ENCODE data around the gene GRAP2. TPM values are rescaled to one million over a fixed set of nuclear protein-coding genes. Genes with fewer than 3 reads are reported as not detected.
"Not testable (repeated sequence)": the region's sequence is repeated elsewhere in the genome, so short reads cannot be mapped to it uniquely, and the experiment has no call there.

The GRAP2 gene
- total RNA-seq, result 3.5 TPM
- long read RNA-seq, partial matches to known transcripts, result 0 of 1 reads
- long read RNA-seq, other reads (novel, unspliced or antisense), result 1 of 1 reads

- intact Hi-C loops (cut with DNase I), result no loop called here
- ATAC-seq, result peak; percentile 26
- DNase-seq (ENCODE audit: missing footprints), result no peak
Measured at GRCh38 chr22:39900306-39901227, at the start of gene GRAP2. Gene GRAP2 (plus strand): TSS chr22:39901084. CDS start chr22:39947107, 46,023 bp downstream.

DNA sequence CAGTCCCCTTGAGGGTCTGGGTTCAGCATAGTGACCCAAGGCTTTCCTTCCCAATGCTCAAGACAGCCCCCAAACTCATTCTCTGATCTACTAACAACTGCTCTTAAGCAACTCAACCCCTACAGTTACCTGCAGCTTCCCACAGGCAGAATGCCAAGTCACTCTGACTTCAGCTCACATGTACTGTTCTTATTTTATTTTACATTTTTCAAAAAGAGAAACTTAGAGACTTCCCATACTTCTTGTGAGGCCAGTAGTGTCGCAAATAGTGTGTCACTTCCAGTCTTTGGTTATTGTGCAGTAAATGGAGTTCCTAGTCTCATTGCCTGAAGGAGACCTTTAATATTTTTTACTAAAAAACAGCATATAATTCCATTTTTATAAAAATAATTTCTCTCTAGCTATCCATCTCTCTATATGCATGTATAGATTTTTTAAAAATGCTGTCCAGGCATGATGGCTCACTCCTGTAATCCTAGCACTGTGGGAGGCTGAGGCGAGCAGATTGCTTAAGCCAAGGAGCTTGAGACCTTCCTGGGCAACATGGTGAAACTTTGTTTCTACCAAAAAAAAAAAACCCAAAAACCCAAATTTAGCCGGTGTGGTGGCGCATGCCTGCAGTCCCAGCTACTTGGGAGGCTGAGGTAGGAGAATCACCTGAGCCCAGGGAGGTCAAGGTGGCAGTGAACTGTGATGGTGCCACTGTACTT lies 49.1 kb upstream of the GRAP2 start:
- ATAC-seq, result no peak

GRCh38 chr22:39852799-39853198 lies 48.1 kb upstream of the GRAP2 start:
- intact Hi-C loops (cut with DNase I), result no loop called here
- ATAC-seq (no peak), DNase-seq (ENCODE audit: missing footprints) (no peak)

More for the DNA sequence above, 49.1 kb upstream of the GRAP2 start:
- intact Hi-C loops (cut with DNase I), result no loop called here
- no peak for DNase-seq (ENCODE audit: missing footprints)

DNA sequence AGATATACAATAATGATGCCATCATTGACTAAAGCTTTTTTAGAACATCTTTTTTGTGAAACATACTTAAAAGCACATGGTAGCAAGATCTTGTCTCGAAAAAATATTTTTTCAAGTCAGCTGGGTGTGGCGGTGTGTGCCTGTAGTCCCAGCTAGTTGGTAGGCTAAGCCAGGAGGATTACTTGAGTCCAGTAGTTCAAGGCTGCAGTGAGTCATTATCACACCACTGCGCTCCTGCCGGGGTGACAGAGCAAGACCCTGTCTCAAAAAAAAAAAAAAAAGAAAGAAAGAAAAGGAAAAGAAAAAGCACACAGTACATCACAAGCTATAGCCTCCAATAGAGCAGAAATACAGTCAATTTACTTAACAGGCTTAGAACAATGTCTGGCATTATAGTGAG lies 44.3 kb upstream of the GRAP2 start:
- no peak for DNase-seq (ENCODE audit: missing footprints)
- intact Hi-C loops (cut with DNase I), result no loop called here
- no peak for ATAC-seq

DNA sequence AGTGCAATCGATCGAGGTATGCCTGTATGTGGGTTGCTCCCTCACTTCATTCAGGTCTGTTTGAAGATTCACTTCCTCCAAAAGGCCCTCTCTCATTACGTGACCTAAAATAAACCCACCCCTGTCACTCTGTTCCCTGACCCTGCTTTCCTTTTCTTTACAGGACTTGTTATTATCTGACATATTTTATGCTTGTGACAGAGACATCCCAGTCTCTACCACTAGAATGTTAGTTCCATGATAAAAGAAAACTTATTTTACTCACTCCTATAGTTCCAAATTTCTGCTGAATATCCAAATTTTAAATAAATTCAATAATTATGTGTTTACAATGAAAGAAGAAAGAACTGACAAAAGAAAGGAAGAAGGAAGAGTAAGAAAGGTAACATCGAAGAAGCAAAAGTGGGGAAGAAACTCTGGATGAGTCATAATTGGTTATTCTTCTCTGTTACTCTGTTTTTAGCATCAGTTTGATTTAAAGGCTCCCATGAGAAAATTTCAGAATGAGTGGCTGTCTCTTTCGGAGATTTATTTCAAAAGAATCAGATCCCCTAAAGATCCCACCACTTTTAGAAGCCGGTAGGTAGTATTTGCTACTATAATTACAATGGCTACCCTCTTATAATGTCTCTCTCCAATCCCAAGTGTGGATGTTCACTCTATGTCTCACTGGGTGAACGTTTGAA lies 40.8 kb upstream of the GRAP2 start:
- intact Hi-C loops (cut with DNase I), result no loop called here
- DNase-seq (ENCODE audit: missing footprints) (no peak), ATAC-seq (no peak)

DNA sequence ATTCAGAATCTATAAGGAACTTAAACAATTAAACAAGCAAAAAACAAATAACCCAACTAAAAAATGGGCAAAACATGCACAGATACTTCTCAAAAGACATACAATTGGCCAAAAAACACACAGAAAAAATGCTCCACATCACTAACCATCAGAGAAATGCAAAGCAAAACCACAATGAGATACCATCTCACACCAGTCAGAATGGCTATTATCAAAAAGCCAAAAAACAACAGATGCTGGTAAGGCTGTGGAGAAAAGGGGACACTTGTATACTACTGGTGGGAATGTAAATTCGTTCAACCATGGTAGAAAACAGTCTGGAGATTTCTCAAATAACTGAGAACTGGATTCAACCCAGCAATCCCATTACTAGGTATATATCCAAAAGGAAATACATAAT lies 32.1 kb upstream of the GRAP2 start:
- ATAC-seq (no peak), DNase-seq (ENCODE audit: missing footprints) (no peak)
- intact Hi-C loops (cut with DNase I), result no loop called here

DNA sequence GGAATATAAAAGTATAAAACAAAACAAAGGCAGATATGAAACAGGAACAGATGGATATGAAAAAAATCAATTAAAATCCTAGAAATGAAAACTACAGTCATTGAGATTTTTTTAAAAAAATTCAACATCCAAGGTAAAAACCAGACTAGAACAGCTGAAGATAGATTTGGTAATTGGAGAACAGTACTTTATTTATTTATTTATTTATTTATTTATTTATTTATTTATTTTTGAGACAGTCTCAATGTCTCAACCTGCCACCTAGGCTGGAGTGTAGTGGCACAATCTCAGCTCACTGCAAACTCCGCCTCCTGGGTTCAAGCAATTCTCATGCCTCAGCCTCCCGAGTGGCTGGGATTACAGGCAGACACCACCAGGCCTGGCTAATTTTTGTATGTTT lies 31.1 kb upstream of the GRAP2 start:
- intact Hi-C loops (cut with DNase I); DNase-seq (ENCODE audit: missing footprints); ATAC-seq: not testable (repeated sequence)

DNA sequence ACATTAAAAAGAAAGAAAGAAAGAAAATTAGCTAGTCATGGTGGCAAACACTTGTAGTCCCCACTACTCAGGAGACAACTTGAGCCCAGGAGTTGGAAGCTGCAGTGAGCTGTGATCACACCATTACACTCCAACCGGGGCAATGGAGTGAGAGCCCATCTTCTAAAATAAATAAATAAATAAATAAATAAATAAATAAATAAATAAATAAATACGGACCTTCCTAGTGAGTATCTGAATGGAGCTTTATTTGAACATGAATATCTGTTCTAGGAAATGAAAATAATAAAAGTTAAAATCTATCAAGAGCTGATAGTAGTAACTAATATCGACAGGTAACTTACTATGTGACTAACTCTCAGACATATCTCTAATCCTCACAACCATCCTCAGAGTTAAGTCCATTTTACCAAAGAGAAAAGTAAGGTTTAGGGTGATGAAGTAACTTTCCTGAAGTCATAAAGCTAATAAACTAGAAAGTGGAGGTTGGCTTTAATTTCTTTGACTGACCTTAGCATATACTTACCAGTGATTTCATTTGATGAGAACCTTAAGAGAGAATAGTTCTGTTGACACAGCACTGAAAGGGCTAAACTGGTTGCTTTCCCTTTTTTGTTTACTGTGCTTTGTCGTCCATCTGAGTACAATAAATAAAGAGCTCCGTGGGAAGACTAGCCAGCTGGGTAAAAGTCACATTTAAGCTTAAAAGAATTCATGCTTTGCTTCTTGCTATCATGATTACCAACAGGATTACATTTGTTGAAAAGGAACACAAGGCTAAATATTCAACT lies 29.7 kb upstream of the GRAP2 start:
- ATAC-seq (no peak), DNase-seq (ENCODE audit: missing footprints) (no peak)
- intact Hi-C loops (cut with DNase I), result no loop called here

- intact Hi-C loops (cut with DNase I), result no loop called here
- ATAC-seq, result no peak
- DNase-seq (ENCODE audit: missing footprints), result no peak
Measured at GRCh38 chr22:39872548-39872947, 28.3 kb upstream of the GRAP2 start.

DNA sequence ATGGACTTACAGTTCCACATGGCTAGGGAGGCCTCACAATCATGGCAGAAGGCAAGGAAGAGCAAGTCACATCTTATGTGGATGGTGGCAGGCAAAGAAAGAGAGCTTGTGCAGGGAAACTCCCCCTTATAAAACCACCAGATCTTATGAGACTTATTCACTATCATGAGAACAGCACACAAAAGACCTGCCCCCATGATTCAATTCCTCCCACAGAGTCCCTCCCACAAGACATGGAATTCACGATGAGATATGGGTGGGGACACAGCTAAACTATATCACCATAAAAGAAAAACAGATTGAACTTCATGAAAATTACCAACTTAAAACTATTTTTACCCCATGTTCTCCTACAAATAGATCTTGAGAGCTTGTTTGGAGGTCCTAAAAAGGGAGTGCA lies 26.9 kb upstream of the GRAP2 start:
- intact Hi-C loops (cut with DNase I), result no loop called here
- ATAC-seq, result no peak
- DNase-seq (ENCODE audit: missing footprints), result no peak

- DNase-seq (ENCODE audit: missing footprints); intact Hi-C loops (cut with DNase I); ATAC-seq: not testable (repeated sequence)
Measured at GRCh38 chr22:39875176-39875885, 25.6 kb upstream of the GRAP2 start.

GRCh38 chr22:39877079-39877845 lies 23.6 kb upstream of the GRAP2 start:
- ATAC-seq (no peak), DNase-seq (ENCODE audit: missing footprints) (no peak)
- intact Hi-C loops (cut with DNase I), result no loop called here

GRCh38 chr22:39880722-39881121 lies 20.2 kb upstream of the GRAP2 start:
- no peak for DNase-seq (ENCODE audit: missing footprints)
- ATAC-seq, result no peak
- intact Hi-C loops (cut with DNase I), result no loop called here

GRCh38 chr22:39883057-39883456 lies 17.8 kb upstream of the GRAP2 start:
- intact Hi-C loops (cut with DNase I), result no loop called here
- DNase-seq (ENCODE audit: missing footprints) (no peak), ATAC-seq (no peak)

- intact Hi-C loops (cut with DNase I); ATAC-seq; DNase-seq (ENCODE audit: missing footprints): not testable (repeated sequence)
Measured at GRCh38 chr22:39889924-39890323, 11.0 kb upstream of the GRAP2 start.

DNA sequence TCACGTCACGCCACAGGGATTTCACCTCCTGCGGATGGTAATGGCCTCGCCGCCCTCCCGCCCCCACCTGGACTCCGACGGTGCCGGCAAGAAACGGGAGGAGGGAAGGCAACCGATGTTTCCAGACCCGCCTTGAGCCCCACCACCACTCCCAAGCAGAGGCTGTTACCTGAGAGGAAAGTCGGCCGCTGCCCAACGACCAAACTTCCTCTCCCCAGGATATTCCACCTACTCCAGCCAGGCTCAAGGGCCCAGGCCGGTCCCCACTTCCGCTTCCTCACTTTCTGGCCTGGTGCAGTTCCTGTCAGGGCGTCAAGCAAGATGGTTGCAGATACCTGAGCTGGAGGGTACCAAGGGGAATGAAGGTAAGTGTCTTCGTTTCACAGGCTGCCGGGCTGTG lies 7.4 kb upstream of the GRAP2 start, which contains the start of gene ENTHD1:
Gene ENTHD1, minus strand, starts transcription at position 235 of the 400 bp plus-strand sequence. CDS start 6,012 bp downstream, outside the sequence.
- intact Hi-C loops (cut with DNase I), result no loop called here
- DNase-seq (ENCODE audit: missing footprints) (no peak), ATAC-seq (no peak)

GRCh38 chr22:39894554-39895092 lies 6.3 kb upstream of the GRAP2 start:
- DNase-seq (ENCODE audit: missing footprints) (no peak), ATAC-seq (no peak)
- intact Hi-C loops (cut with DNase I), result no loop called here

All from Right ventricle myocardium inferior (tissue), 1 donor.